Measurements from ENCODE around the gene FILIP1L. TPM values are rescaled to one million over a fixed set of nuclear protein-coding genes. Genes with fewer than 3 reads are reported as not detected.

FILIP1L gene
- total RNA-seq, 1 donor from 2014 or later, result 0.15 TPM

GRCh38 chr3:100149130-100149529, 34.8 kb upstream of the FILIP1L start:
- Mint-ChIP-seq H3K27ac (no peak overlapping the region), H3K4me1 (no peaks in the 10 kb centered on the region), H3K4me3 (no peak overlapping the region), H3K9me3 (no peaks in the 10 kb centered on the region), H3K36me3 (peaks cover 2% of the 10 kb centered on the region), H3K27me3 (ENCODE audit: insufficient read depth, low read depth) (no peaks in the 10 kb centered on the region)
- H3K79me2 ChIP-seq (ENCODE audit: low read depth), result no peaks in the 10 kb centered on the region
- H3K9ac ChIP-seq, result no peak overlapping the region
- DNase-seq (ENCODE audit: low spot score), result no peak
- H4K20me1 ChIP-seq (ENCODE audit: low read depth), result no peaks in the 10 kb centered on the region
- TF ChIP-seq CTCF (IDR thresholded peaks at IDR 0.05) (no peak), EZH2phosphoT487 (IDR thresholded peaks at IDR 0.05) (no peak), EZH2 (IDR thresholded peaks at IDR 0.05) (no peak)
- H3K4me2 ChIP-seq, result no peak overlapping the region
- H3K27me3 ChIP-seq, result no peaks in the 10 kb centered on the region
- H3K36me3 ChIP-seq, result no peaks in the 10 kb centered on the region
- H3K4me3 ChIP-seq, result no peak overlapping the region
- no peak overlapping the region for H2AFZ ChIP-seq (replicated peaks)
- no peak overlapping the region for H3K27ac ChIP-seq
- H3K9me3 ChIP-seq (ENCODE audit: low read depth), result no peaks in the 10 kb centered on the region
- H3F3A ChIP-seq (ENCODE audit: low read depth), result no peaks in the 10 kb centered on the region
- no peaks in the 10 kb centered on the region for H3K4me1 ChIP-seq

- Histone ChIP-seq H3K9ac (no peak overlapping the region), H3K4me1 (no peaks in the 10 kb centered on the region), H2AFZ (replicated peaks) (no peak overlapping the region), H3K9me3 (ENCODE audit: low read depth) (no peaks in the 10 kb centered on the region), H3K4me3 (no peak overlapping the region), H3F3A (ENCODE audit: low read depth) (no peaks in the 10 kb centered on the region), H3K27me3 (no peaks in the 10 kb centered on the region), H3K27ac (no peak overlapping the region), H3K4me2 (no peak overlapping the region), H4K20me1 (ENCODE audit: low read depth) (no peaks in the 10 kb centered on the region), H3K79me2 (ENCODE audit: low read depth) (no peaks in the 10 kb centered on the region), H3K36me3 (no peaks in the 10 kb centered on the region)
- DNase-seq (ENCODE audit: low spot score), result no peak
- no peaks in the 10 kb centered on the region for H3K27me3 Mint-ChIP-seq (ENCODE audit: insufficient read depth, low read depth)
- peaks cover 5% of the 10 kb centered on the region for H3K9me3 Mint-ChIP-seq
- TF ChIP-seq EZH2 (IDR thresholded peaks at IDR 0.05), result no peak
- TF ChIP-seq EZH2phosphoT487 (IDR thresholded peaks at IDR 0.05), result no peak
- no peak for TF ChIP-seq CTCF (IDR thresholded peaks at IDR 0.05)
- H3K27ac Mint-ChIP-seq, result no peak overlapping the region
- H3K4me1 Mint-ChIP-seq, result no peaks in the 10 kb centered on the region
- peaks cover 2% of the 10 kb centered on the region for H3K36me3 Mint-ChIP-seq
- H3K4me3 Mint-ChIP-seq, result no peak overlapping the region
These were observed 30.1 kb upstream of the FILIP1L start for GRCh38 chr3:100144255-100144866.

GRCh38 chr3:100141586-100141985, 27.3 kb upstream of the FILIP1L start:
- H3K79me2 ChIP-seq (ENCODE audit: low read depth), result no peaks in the 10 kb centered on the region
- H3K9me3 ChIP-seq (ENCODE audit: low read depth), result no peaks in the 10 kb centered on the region
- Mint-ChIP-seq H3K4me3 (no peak overlapping the region), H3K9me3 (peaks cover 5% of the 10 kb centered on the region), H3K27ac (no peak overlapping the region), H3K27me3 (ENCODE audit: insufficient read depth, low read depth) (no peaks in the 10 kb centered on the region), H3K36me3 (peaks cover 1% of the 10 kb centered on the region), H3K4me1 (no peaks in the 10 kb centered on the region)
- DNase-seq (ENCODE audit: low spot score), result no peak
- no peaks in the 10 kb centered on the region for H3K36me3 ChIP-seq
- no peaks in the 10 kb centered on the region for H3F3A ChIP-seq (ENCODE audit: low read depth)
- no peaks in the 10 kb centered on the region for H3K27me3 ChIP-seq
- no peak overlapping the region for H3K4me2 ChIP-seq
- no peak overlapping the region for H3K27ac ChIP-seq
- H4K20me1 ChIP-seq (ENCODE audit: low read depth), result no peaks in the 10 kb centered on the region
- TF ChIP-seq EZH2phosphoT487 (IDR thresholded peaks at IDR 0.05), result no peak
- TF ChIP-seq EZH2 (IDR thresholded peaks at IDR 0.05), result no peak
- TF ChIP-seq CTCF (IDR thresholded peaks at IDR 0.05), result no peak
- H3K4me3 ChIP-seq, result no peak overlapping the region
- no peaks in the 10 kb centered on the region for H3K4me1 ChIP-seq
- no peak overlapping the region for H3K9ac ChIP-seq
- H2AFZ ChIP-seq (replicated peaks), result no peak overlapping the region
